PC-9 (cell line): ENCODE data around the gene ANKRD10.

Experiments
- CTCF ChIP-seq: fragments of 200-600 bp; sonication (generic); conservative IDR thresholded peaks from 2 replicates; pipeline ENCODE4 v1.6.1; 2017; ENCODE audit warnings: mixed run types, antibody characterized with exemption, mild to moderate bottlenecking, moderate library complexity
- EZH2 ChIP-seq: fragments of 200-600 bp; sonication (generic); IDR thresholded peaks from 2 replicates; pipeline ENCODE4 v1.8.0; 2017; ENCODE audit warnings: antibody characterized with exemption, low read depth

- no peak for TF ChIP-seq CTCF
- TF ChIP-seq EZH2, result no peak
Observed at GRCh38 chr13:110961959-110962358, 47.1 kb upstream of the ANKRD10 start.
